GM19438 (cell line): Measurements from ENCODE around the gene DEAF1.

ENCODE experiments used
- ATAC-seq: cut with Tn5 transposase; IDR thresholded peaks from one replicate; pipeline ENCODE4 v1.9.1; 2021; ENCODE audit warnings: low read depth; ENCODE audit not compliant: unreplicated experiment

Gene DEAF1

GRCh38 chr11:597166-597725 is 97.8 kb downstream of the DEAF1 start:
- no peak for ATAC-seq

DNA sequence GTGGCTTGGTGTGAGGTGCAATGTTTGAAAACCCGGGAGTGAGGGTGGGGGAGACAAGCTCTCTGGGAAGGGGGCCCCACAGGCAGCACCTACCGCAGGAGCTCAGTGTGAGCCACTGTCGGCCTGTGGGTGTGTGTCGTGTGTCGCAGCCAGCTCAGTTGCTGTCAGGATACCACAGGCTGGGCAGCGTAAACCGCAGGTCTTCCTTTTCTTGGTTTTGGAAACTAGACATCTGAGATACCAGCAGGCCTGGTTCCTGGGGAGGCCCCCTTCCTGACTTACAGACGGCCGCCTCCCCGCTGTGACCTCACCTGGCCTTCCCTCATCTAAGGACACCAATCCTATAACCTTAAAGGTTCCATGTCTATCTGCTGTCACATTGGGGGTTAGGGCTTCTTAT is 98.6 kb downstream of the DEAF1 start:
- no peak for ATAC-seq

GRCh38 chr11:595400-595799 is 99.6 kb downstream of the DEAF1 start:
- ATAC-seq, result no peak
